MM.1S (cell line): ENCODE results near the gene SLC22A14.

Experiments
- EZH2 ChIP-seq: fragments of 300-600 bp; sonication (generic); optimal IDR thresholded peaks from 2 replicates; pipeline ENCODE3; 2017; ENCODE audit warnings: low read depth, mild to moderate bottlenecking, antibody characterized with exemption, low read length, mixed read lengths
- EZH2phosphoT487 ChIP-seq: fragments of 300-600 bp; sonication (generic); IDR thresholded peaks from 2 replicates; pipeline ENCODE4 v1.6.1; 2018; ENCODE audit warnings: antibody characterized with exemption, low read length
- TF ChIP-seq, protein P1 (sequence below): fragments of 300-600 bp; sonication (generic); IDR thresholded peaks from 2 replicates; pipeline ENCODE4 v1.5.1; 2016; ENCODE audit warnings: antibody characterized with exemption, low read length, mixed read lengths

DNA sequence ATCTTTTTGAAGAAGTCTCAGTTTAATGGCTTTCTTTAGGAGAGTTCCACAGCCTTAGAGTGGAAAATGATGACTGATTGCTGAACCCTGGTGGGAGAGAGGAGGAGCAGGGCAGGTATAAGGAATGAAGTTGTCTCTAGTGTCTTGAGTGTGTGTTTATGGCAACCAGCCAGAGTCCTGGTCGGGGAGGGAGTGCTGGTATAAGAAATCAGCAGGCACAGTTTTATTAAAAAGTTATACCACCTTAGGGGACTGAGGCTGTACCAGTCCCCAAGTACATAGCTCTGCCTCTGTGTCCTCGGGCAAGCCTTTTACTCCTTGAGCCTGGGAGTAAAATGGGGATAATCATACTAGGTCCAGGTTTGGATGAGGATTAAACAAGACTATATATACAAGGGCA lies 29.8 kb downstream of the SLC22A14 start:
- TF ChIP-seq, protein P1, sequence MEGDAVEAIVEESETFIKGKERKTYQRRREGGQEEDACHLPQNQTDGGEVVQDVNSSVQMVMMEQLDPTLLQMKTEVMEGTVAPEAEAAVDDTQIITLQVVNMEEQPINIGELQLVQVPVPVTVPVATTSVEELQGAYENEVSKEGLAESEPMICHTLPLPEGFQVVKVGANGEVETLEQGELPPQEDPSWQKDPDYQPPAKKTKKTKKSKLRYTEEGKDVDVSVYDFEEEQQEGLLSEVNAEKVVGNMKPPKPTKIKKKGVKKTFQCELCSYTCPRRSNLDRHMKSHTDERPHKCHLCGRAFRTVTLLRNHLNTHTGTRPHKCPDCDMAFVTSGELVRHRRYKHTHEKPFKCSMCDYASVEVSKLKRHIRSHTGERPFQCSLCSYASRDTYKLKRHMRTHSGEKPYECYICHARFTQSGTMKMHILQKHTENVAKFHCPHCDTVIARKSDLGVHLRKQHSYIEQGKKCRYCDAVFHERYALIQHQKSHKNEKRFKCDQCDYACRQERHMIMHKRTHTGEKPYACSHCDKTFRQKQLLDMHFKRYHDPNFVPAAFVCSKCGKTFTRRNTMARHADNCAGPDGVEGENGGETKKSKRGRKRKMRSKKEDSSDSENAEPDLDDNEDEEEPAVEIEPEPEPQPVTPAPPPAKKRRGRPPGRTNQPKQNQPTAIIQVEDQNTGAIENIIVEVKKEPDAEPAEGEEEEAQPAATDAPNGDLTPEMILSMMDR: no peak
- TF ChIP-seq EZH2 (no peak), EZH2phosphoT487 (no peak)
